Stimulated activated CD4-positive, alpha-beta T cell treated with anti-CD3 and anti-CD28 coated beads, Interleukin-4, amount 100 ng/mL, for 24 hours (primary cell): Measurements from ENCODE around the gene EPHA3.

ENCODE experiments used
- DNase-seq: peaks from one replicate; pipeline ENCODE4 v3.0.0-alpha.2; 2020

Gene EPHA3

DNA sequence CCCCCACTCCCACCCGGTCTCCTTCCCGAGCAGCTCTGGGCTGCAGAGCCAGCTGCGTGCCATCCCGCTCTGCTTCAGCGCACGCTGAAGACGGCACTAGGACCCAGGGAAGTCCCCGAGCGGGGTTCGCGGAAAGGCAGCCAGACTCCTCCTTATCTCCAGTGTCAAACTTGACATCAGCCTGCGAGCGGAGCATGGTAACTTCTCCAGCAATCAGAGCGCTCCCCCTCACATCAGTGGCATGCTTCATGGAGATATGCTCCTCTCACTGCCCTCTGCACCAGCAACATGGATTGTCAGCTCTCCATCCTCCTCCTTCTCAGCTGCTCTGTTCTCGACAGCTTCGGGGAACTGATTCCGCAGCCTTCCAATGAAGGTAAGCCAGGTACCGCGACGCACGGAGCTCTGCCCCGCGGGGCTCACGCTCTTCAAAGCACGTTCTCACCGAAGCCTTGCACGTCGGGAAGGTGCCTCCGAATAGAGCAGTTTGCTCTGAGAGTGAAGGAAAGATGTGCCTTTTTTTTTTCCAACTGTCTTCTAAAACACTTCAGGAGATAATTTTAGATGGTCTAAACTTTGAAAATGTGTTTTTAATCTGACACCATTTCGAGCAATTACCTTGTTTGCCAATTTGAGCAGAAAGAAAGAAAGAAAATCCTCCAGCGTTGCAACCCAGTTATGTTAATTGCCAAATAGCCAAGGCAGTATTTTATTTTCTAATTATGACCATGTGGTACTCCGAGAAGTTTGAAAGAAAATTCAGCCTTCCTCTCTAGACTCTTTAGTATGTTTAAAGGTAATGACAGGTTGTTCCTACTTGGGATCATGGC, at the start of gene EPHA3:
Gene EPHA3 (plus strand): TSS at position 161 of the 830 bp plus-strand sequence. CDS start 128 bp downstream, at position 289.
- DNase-seq = peak; percentile 45

GRCh38 chr3:89058371-89058770, 49.0 kb upstream of the EPHA3 start:
- DNase-seq = no peak

- DNase-seq = no peak
These were observed 48.1 kb upstream of the EPHA3 start for GRCh38 chr3:89059211-89059925.

- no peak for DNase-seq
These were observed 46.2 kb upstream of the EPHA3 start for GRCh38 chr3:89061259-89061658.

- no peak for DNase-seq
These were observed 39.7 kb upstream of the EPHA3 start for GRCh38 chr3:89067736-89068135.

DNA sequence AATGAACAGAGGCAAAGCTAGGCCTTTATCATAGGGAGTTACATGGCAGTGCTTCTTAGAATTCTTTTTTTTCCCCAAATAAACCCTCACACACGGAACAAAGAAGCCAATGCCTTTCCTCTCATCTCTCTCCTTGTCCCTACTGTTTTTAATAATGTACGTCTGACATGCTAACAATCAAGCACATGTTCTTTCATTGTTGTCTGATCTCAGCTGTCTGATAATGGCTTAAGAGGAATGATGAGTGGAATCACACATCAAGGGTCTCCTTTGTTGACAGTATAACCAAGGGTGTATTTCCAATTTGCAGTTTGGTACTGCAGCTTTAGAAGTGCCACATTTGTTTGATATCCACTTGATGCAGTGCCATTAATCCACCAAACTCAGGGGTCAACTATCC, 34.8 kb upstream of the EPHA3 start:
- no peak for DNase-seq

GRCh38 chr3:89079944-89080343, 27.5 kb upstream of the EPHA3 start:
- no peak for DNase-seq

GRCh38 chr3:89087851-89088250, 19.6 kb upstream of the EPHA3 start:
- no peak for DNase-seq

GRCh38 chr3:89098173-89098572, 9.2 kb upstream of the EPHA3 start:
- no peak for DNase-seq

GRCh38 chr3:89098964-89099585, 8.3 kb upstream of the EPHA3 start:
- DNase-seq = peak; percentile 27

- DNase-seq = no peak
These were observed 6.2 kb upstream of the EPHA3 start for GRCh38 chr3:89101251-89101650.

GRCh38 chr3:89101921-89102320, 5.5 kb upstream of the EPHA3 start:
- DNase-seq = no peak

DNA sequence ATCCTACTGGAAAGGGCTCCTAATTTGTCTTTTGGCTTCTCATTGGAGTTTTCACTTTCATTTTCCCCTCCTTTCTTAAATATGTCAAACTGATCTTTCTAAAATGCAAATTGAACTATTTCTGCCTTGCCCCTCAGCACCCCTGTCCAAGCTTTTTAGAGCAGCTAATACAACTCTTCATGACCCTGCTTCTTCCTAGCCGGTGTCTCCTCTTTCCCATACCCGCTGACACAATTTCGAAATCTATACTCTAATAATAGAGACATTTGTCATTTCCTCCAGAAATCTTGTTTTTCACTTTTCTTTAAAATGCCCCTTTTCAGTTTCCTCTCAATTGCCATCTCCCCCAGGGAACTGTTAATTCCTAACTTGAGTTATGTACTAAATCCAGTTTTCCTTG, 2.9 kb upstream of the EPHA3 start:
- no peak for DNase-seq

- no peak for DNase-seq
These were observed 1.9 kb upstream of the EPHA3 start for GRCh38 chr3:89105503-89105902.

GRCh38 chr3:89108291-89108550, 800 bp downstream of the EPHA3 start:
- no peak for DNase-seq

DNA sequence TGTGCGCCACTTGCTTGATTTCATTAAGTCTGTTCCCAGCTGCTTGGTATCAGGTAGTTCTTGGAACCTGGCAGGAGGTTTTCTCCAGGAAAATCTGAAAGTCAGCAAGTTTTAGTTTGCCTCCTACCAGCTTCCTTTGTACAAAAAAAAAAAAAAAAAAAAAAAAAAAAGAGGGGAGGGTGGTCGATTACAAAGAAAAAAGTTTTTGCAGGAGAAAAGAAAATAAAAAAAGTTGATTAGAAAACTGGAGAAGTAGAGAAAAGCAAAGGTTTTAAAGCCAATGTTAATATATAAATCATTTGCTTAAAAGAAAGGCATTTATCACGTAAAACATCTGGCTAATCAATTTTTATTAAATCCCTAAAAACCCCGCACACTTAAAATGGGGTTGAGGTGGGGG, 5.9 kb downstream of the EPHA3 start:
- DNase-seq = no peak

GRCh38 chr3:89113893-89114840, 6.7 kb downstream of the EPHA3 start:
- peak; percentile 10 for DNase-seq

DNA sequence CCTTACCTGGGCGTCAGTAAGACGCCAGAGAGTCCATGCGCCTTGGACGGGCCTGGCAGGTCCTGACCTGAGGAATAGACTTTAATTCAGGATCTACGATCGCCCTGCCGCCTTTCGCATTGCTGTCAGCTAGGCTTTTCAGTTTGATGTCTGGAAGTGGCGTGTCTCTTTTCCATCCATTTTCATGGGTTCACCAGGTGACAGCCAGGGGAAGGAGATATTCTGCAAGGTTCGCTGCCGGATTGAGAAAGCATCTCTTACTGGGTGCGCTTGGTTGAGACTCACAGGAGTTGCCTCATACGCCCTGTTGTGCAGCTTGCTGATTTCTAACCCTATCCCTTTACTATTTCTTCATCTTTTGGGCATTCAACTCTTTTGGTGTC, 7.4 kb downstream of the EPHA3 start:
- DNase-seq = no peak

- no peak for DNase-seq
These were observed 9.1 kb downstream of the EPHA3 start for GRCh38 chr3:89116476-89116875.

DNA sequence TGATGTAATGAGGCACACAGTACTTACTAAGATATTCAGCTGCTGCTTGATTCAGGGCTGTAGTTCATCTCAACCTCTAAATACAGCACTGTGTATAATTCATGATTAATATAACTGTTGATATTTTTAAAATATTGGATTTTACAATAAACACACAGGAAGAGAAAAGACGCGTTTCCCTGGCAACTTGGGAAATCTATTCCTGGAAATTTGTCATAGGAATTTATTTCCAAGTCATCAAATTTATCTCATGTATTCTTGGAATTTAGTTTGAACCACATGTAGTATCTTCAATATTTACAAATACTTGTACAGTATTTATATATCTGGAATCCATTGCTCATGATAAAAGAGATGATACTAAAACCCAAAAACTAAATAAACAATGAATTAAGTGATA, 30.6 kb downstream of the EPHA3 start:
- no peak for DNase-seq

DNA sequence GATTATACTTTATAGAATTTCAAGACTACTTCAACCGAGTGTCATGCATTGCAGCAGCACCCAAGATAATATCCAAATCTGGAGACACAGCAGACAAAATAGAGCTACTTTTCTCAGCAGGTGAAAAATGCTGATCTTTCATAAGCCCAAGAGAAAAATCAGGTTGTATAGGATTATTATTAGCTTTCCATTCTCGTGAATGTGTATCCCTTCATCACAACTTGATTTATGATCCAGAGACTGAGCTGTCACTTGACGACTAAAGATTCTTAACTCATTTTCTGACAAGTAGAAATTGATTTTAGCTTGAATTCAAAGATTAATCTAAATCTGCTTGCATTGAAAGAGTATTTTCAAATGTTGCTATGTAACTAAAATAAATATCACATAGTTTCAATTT, 32.4 kb downstream of the EPHA3 start:
- no peak for DNase-seq

DNA sequence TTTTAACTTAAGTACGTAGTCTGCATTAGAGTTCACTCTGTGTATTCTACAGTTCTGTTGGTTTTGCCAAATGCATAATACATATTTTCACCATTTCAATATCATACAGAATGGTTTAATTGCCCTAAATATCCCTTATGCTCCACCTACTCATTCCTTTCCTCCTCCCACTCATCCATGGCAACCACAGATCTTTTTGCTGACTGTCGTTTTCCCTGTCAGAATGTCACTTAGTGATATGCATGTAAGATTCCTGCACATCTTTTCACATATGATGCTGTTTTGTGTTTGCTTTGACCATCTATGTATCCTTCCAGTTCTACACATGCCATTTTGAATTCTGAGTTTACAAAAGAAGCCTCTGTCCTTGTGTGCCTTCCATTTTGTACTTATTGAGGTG, 36.7 kb downstream of the EPHA3 start:
- no peak for DNase-seq

DNA sequence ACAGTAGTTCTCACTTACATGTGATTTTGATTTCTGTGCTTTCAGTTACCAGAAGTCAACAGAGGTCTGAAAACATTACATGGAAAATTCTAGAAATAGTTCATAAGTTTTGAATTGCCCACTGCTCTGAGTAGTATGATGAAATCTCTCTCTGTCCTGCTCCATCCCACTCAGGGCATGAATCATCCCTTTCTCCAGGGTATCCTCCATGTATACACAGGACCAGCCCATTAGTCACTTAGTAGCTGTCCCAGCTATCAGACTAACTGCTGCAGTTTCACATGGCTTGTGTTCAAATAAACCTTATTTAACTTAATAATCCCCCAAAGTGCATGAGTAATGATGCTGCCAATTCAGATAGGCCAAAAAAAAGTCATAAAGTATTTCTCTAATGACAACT, 38.6 kb downstream of the EPHA3 start:
- DNase-seq = no peak
